ENCODE data around the gene UBXN10. TPM values are rescaled to one million over a fixed set of nuclear protein-coding genes. Genes with fewer than 3 reads are reported as not detected.

Gene UBXN10
- total RNA-seq, 2 experiments from 2014 or later: 0.42 to 0.50 TPM

DNA sequence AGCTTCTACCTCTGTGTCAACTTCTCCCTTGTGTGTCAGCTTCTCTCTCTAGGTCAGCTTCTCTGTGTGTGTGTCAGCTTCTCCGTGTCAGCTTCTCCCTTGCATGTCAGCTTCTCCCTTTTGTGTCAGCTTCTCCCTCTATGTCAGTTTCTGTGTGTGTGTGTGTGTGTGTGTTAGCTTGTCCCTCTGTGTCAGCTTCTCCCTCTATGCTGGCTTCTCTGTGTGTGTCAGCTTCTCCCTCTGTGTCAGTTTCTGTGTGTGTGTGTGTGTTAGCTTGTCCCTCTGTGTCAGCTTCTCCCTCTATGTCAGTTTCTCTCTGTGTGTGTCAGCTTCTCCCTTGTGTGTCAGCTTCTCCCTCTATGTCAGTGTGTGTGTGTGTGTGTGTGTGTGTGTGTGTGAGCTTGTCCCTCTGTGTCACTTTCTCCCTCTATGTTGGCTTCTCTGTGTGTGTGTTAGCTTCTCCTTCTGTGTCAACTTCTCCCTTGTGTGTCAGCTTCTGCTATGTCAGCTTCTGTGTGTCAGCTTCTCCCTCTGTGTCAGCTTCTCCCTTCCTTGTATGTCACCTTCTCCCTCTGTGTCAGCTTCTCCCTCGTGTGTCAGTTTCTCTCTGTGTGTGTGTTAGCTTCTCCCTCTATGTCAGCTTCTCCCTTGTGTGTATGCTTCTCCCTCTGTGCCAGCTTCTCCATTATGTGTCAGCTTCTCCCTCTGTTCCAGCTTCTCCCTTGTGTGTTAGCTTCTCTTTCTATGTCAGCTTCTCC lies 6.3 kb upstream of the UBXN10 start:
- no peak for DNase-seq (ENCODE audit: low spot score)
- Histone ChIP-seq H3K4me2 (ENCODE audit: low read length) (no peak overlapping the region), H3K36me3 (ENCODE audit: insufficient read depth, low read length) (no peaks in the 10 kb centered on the region; the same call in 1 of the 2 replicates), H3K4me3 (ENCODE audit: low read depth, low read length, poor library complexity, severe bottlenecking) (no peak overlapping the region), H4K20me1 (ENCODE audit: insufficient read depth, low read length) (no peaks in the 10 kb centered on the region), H3K27ac (ENCODE audit: low read depth, low read length, poor library complexity, severe bottlenecking) (no peak overlapping the region), H2AFZ (ENCODE audit: low read length) (no peak overlapping the region), H3K79me2 (ENCODE audit: insufficient read depth, low read depth, low read length) (no peaks in the 10 kb centered on the region), H3K4me1 (ENCODE audit: insufficient read depth, low read length, poor library complexity, severe bottlenecking) (peaks cover 45% of the 10 kb centered on the region), H3K9me3 (ENCODE audit: low read length) (peaks cover 8% of the 10 kb centered on the region; the same call in 1 of the 2 replicates), H3K9me2 (ENCODE audit: insufficient read depth, low read length) (no peaks in the 10 kb centered on the region)
- TF ChIP-seq, protein P1, sequence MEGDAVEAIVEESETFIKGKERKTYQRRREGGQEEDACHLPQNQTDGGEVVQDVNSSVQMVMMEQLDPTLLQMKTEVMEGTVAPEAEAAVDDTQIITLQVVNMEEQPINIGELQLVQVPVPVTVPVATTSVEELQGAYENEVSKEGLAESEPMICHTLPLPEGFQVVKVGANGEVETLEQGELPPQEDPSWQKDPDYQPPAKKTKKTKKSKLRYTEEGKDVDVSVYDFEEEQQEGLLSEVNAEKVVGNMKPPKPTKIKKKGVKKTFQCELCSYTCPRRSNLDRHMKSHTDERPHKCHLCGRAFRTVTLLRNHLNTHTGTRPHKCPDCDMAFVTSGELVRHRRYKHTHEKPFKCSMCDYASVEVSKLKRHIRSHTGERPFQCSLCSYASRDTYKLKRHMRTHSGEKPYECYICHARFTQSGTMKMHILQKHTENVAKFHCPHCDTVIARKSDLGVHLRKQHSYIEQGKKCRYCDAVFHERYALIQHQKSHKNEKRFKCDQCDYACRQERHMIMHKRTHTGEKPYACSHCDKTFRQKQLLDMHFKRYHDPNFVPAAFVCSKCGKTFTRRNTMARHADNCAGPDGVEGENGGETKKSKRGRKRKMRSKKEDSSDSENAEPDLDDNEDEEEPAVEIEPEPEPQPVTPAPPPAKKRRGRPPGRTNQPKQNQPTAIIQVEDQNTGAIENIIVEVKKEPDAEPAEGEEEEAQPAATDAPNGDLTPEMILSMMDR (conservative IDR thresholded peaks at IDR 0.05; ENCODE audit: low read length): no peak
- no peak for TF ChIP-seq EZH2phosphoT487 (IDR thresholded peaks at IDR 0.05; ENCODE audit: borderline replicate concordance, low read depth, low read length)
- intact Hi-C loops (cut with micrococcal nuclease; ENCODE audit: unreplicated experiment): no loop called here
- CTCF ChIA-PET (ENCODE audit: unreplicated experiment): interaction anchor here (0.7 to 0.9 kb wide), 2 partner anchors 15 to 28 kb away, joined by 3 to 4 read pairs; no protein-coding TSS in a partner anchor
- POLR2A ChIA-PET: interaction anchor here (0.7 to 1.4 kb wide), 5 partner anchors 9 to 152 kb away, joined by 3 to 4 read pairs (median 3); no protein-coding TSS in a partner anchor
- no TSS peak for BruUV-seq (replicated peaks)

DNA sequence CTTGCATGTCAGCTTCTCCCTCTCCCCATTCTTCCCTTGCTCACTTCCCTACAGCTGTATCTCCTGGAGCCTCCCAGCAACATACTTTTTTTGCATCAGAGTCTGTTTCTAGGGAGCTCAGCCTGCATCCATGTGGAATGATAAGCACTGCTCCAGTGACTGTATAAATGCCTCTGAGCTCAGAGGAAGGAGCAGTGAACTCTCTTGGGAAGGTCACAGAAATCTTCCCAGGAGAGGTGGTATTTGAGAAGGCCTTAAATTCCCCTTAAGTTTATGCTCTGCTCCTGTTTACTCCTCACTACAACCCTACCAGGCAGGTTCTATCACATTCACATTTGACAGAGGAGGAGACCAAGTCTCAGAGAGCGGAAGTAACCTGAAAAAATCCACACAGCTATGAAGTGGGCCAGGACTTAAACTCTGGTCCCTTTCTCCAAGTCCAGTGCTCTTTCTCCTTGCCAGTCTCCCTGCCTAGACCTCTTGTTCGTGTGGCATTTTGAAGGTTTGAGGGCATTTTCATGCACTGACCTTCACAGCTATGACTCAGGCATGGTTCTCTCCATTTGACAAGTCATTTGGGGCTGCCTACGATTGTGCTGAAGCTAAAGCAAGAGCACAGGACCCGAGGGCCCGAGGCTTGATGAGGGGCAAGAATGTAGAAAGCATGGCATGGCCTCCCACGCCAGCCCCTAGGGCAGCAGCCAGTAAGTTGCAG lies 5.6 kb upstream of the UBXN10 start:
- Histone ChIP-seq H4K20me1 (ENCODE audit: insufficient read depth, low read length) (no peaks in the 10 kb centered on the region), H3K9me3 (ENCODE audit: low read length) (peaks cover 8% of the 10 kb centered on the region; the same call in 1 of the 2 replicates), H3K4me1 (ENCODE audit: insufficient read depth, low read length, poor library complexity, severe bottlenecking) (peaks cover 45% of the 10 kb centered on the region), H2AFZ (ENCODE audit: low read length) (no peak overlapping the region), H3K27ac (ENCODE audit: low read depth, low read length, poor library complexity, severe bottlenecking) (no peak overlapping the region), H3K79me2 (ENCODE audit: insufficient read depth, low read depth, low read length) (no peaks in the 10 kb centered on the region), H3K4me2 (ENCODE audit: low read length) (no peak overlapping the region), H3K9me2 (ENCODE audit: insufficient read depth, low read length) (no peaks in the 10 kb centered on the region), H3K36me3 (ENCODE audit: insufficient read depth, low read length) (no peaks in the 10 kb centered on the region; the same call in 1 of the 2 replicates), H3K4me3 (ENCODE audit: low read depth, low read length, poor library complexity, severe bottlenecking) (no peak overlapping the region)
- no peak for DNase-seq (ENCODE audit: low spot score)
- no TSS peak for BruUV-seq (replicated peaks)
- ChIA-PET CTCF (ENCODE audit: unreplicated experiment) (no interaction called here), POLR2A (interaction anchor here (0.8 to 1.6 kb wide), 4 partner anchors 8 to 26 kb away, joined by 3 read pairs; no protein-coding TSS in a partner anchor)
- no peak for TF ChIP-seq EZH2phosphoT487 (IDR thresholded peaks at IDR 0.05; ENCODE audit: borderline replicate concordance, low read depth, low read length)
- TF ChIP-seq, protein P1 (conservative IDR thresholded peaks at IDR 0.05; ENCODE audit: low read length): no peak
- intact Hi-C loops (cut with micrococcal nuclease; ENCODE audit: unreplicated experiment): no loop called here
